Endodermal cell (in vitro differentiated cells): ENCODE results near the gene PPM1D. TPM values are rescaled to one million over a fixed set of nuclear protein-coding genes. Genes with fewer than 3 reads are reported as not detected.
"Not testable (repeated sequence)": the region's sequence is repeated elsewhere in the genome, so short reads cannot be mapped to it uniquely, and the experiment has no call there.

Experiments used
- DNase-seq: peaks from one replicate; pipeline ENCODE4 v3.0.0-alpha.2; 2017
- H3K27ac ChIP-seq: 2 replicates; pipeline ENCODE4 v1.5.1; 2013; ENCODE audit warnings: mild to moderate bottlenecking, low read depth, low read length, moderate library complexity
- H3K27me3 ChIP-seq: 2 replicates; pipeline ENCODE4 v1.6.1; 2013; ENCODE audit warnings: mild to moderate bottlenecking, low read length, moderate library complexity; ENCODE audit not compliant: insufficient read depth, control insufficient read depth, poor library complexity, severe bottlenecking
- H3K36me3 ChIP-seq: 2 replicates; pipeline ENCODE4 v1.7.0; 2013; ENCODE audit warnings: mild to moderate bottlenecking, low read length, moderate library complexity; ENCODE audit not compliant: control insufficient read depth, insufficient read depth
- H3K4me1 ChIP-seq: one replicate; pipeline ENCODE4 v1.7.0; 2013; ENCODE audit warnings: low read length; ENCODE audit not compliant: control insufficient read depth, insufficient read depth
- H3K4me3 ChIP-seq: 2 replicates; pipeline ENCODE4 v1.5.1; 2013; ENCODE audit warnings: mild to moderate bottlenecking, low read length, moderate library complexity
- H3K9ac ChIP-seq: 2 replicates; pipeline ENCODE4 v1.6.1; 2013; ENCODE audit warnings: mild to moderate bottlenecking, low read length, moderate library complexity; ENCODE audit not compliant: poor library complexity, severe bottlenecking; ENCODE audit errors: extremely low read depth
- H3K9me3 ChIP-seq: 2 replicates; pipeline ENCODE4 v1.6.1; 2013; ENCODE audit warnings: mild to moderate bottlenecking, low read length, moderate library complexity; ENCODE audit not compliant: control insufficient read depth
- H3K27ac Mint-ChIP-seq: 2 replicates; pipeline ENCODE4 v1.8.0; 2020; ENCODE audit warnings: mixed read lengths
- H3K27me3 Mint-ChIP-seq: 2 replicates; pipeline ENCODE4 v1.8.0; 2021; ENCODE audit warnings: mild to moderate bottlenecking, mixed read lengths; ENCODE audit not compliant: insufficient read depth
- H3K36me3 Mint-ChIP-seq: 2 replicates; pipeline ENCODE4 v1.8.0; 2020; ENCODE audit warnings: low read depth, mixed read lengths
- H3K4me1 Mint-ChIP-seq: 2 replicates; pipeline ENCODE4 v1.8.0; 2020; ENCODE audit warnings: mixed read lengths
- H3K4me3 Mint-ChIP-seq: 2 replicates; pipeline ENCODE4 v1.8.0; 2020; ENCODE audit warnings: mild to moderate bottlenecking, moderate library complexity, mixed read lengths
- H3K9me3 Mint-ChIP-seq: 2 replicates; pipeline ENCODE4 v1.8.0; 2020; ENCODE audit warnings: mild to moderate bottlenecking, mixed read lengths
- CTCF ChIP-seq: fragments of 200-600 bp; sonication (generic); conservative IDR thresholded peaks from 2 replicates; pipeline ENCODE4 v1.5.0; 2021; ENCODE audit warnings: antibody characterized with exemption, mild to moderate bottlenecking
- WGBS, 2 experiments: methylation state at CpG; one replicate each; pipeline versions ENCODE4 v1.1.5 to v1.1.7; 2013; ENCODE audit warnings: missing lambda C conversion rate in 2 of 2, mixed read lengths in 1 of 2; ENCODE audit not compliant: insufficient coverage in 1 of 2, insufficient read length in 1 of 2; 5-methylcytosine and 5-hydroxymethylcytosine counted together
- total RNA-seq, 2 donors: library from RNA; stranded (reverse); fragmentation: NEBNext Ultra II Directional in 1 of 2; extraction: Animal tissue kit (Norgen Biotek cat#: 25700) in 1 of 2; gene quantifications; 2 replicates in 1 of 2; 3 replicates in 1 of 2; pipeline ENCODE4 v1.2.1, GENCODE V29; 2021

PPM1D gene
- total RNA-seq, 2 donors from 2014 or later, result 9.4 to 13.0 TPM

DNA sequence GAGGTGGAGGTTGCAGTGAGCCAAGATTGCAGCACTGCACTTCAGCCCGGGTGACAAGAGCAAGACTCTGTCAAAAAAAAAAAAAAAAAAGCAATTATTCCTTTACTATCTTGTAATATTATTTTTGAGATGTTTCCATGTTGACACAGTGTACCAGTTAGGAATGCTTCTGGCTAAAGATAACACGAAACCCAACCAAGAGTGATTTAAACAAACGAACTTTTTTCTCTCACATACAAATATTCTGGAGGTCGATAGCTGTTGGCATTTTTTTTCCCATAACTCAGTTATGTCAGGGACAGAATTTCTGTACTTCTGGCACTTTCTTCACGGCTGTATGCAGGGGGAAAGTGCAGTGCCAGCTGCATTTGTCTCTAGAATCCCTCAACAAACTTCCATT is 9.9 kb upstream of the PPM1D start:
- WGBS, 2 experiments, result 94 to 95% methylated on average over 3 to 4 of the region's 5 CpGs
- no peak overlapping the region for H3K4me3 Mint-ChIP-seq
- no peak for DNase-seq
- peaks cover 2% of the 10 kb centered on the region for H3K27me3 Mint-ChIP-seq
- Histone ChIP-seq H3K27me3 (no peaks in the 10 kb centered on the region), H3K27ac (no peak overlapping the region), H3K4me1 (peaks cover 6% of the 10 kb centered on the region), H3K9ac (no peak overlapping the region), H3K36me3 (no peaks in the 10 kb centered on the region), H3K4me3 (no peak overlapping the region), H3K9me3 (no peaks in the 10 kb centered on the region)
- peaks cover 5% of the 10 kb centered on the region for H3K4me1 Mint-ChIP-seq
- TF ChIP-seq CTCF, result no peak
- no peak overlapping the region for H3K27ac Mint-ChIP-seq
- H3K9me3 Mint-ChIP-seq, result no peaks in the 10 kb centered on the region
- H3K36me3 Mint-ChIP-seq, result no peaks in the 10 kb centered on the region

GRCh38 chr17:60592750-60593149 is 7.2 kb upstream of the PPM1D start:
- 89 to 90% methylated on average over 1 to 2 of the region's 2 CpGs for WGBS, 2 experiments
- peaks cover 5% of the 10 kb centered on the region for H3K27me3 Mint-ChIP-seq
- Histone ChIP-seq H3K9ac (no peak overlapping the region), H3K36me3 (no peaks in the 10 kb centered on the region), H3K4me1 (peaks cover 6% of the 10 kb centered on the region), H3K27ac (no peak overlapping the region), H3K4me3 (no peak overlapping the region), H3K27me3 (no peaks in the 10 kb centered on the region), H3K9me3 (no peaks in the 10 kb centered on the region)
- TF ChIP-seq CTCF, result no peak
- H3K36me3 Mint-ChIP-seq, result no peaks in the 10 kb centered on the region
- H3K9me3 Mint-ChIP-seq, result no peaks in the 10 kb centered on the region
- DNase-seq, result no peak
- H3K4me3 Mint-ChIP-seq, result no peak overlapping the region
- H3K27ac Mint-ChIP-seq, result no peak overlapping the region
- peaks cover 4% of the 10 kb centered on the region for H3K4me1 Mint-ChIP-seq

- not testable (repeated sequence) for H3K9ac ChIP-seq, H3K4me3 ChIP-seq, H3K4me1 ChIP-seq, H3K27ac Mint-ChIP-seq, H3K4me3 Mint-ChIP-seq, H3K9me3 Mint-ChIP-seq, H3K27ac ChIP-seq, DNase-seq, H3K9me3 ChIP-seq, H3K36me3 ChIP-seq, H3K4me1 Mint-ChIP-seq, H3K36me3 Mint-ChIP-seq, H3K27me3 ChIP-seq, H3K27me3 Mint-ChIP-seq
- WGBS, 2 experiments, result 87 to 95% methylated on average over 2 to 9 of the region's 9 CpGs
Measured at GRCh38 chr17:60593441-60594036, 6.5 kb upstream of the PPM1D start.

GRCh38 chr17:60594170-60594569 is 5.8 kb upstream of the PPM1D start:
- peaks cover 12% of the 10 kb centered on the region for H3K4me1 Mint-ChIP-seq
- not testable (repeated sequence) for H3K4me1 ChIP-seq, H3K36me3 Mint-ChIP-seq, H3K4me3 Mint-ChIP-seq, H3K27ac ChIP-seq, H3K27ac Mint-ChIP-seq, H3K9me3 ChIP-seq, H3K4me3 ChIP-seq, H3K27me3 ChIP-seq, DNase-seq, H3K36me3 ChIP-seq, H3K9me3 Mint-ChIP-seq, H3K9ac ChIP-seq, H3K27me3 Mint-ChIP-seq
- WGBS, 2 experiments, result 95 to 96% methylated on average over 4 to 7 of the region's 7 CpGs
- peak; percentile 30 for TF ChIP-seq CTCF
